Keratinocyte (primary cell): ENCODE data around the gene CARMIL1.

Experiments
- CTCF ChIP-seq, 3 experiments: IDR thresholded peaks in 1 of 3; conservative IDR thresholded peaks in 1 of 3; optimal IDR thresholded peaks in 1 of 3; 2 replicates in 2 of 3; 3 replicates in 1 of 3; pipeline versions ENCODE3 to v1.5.1; 2011; ENCODE audit warnings: low read length in 3 of 3, mild to moderate bottlenecking in 3 of 3, moderate library complexity in 2 of 3, control low read depth in 1 of 3, inconsistent platforms in 1 of 3; ENCODE audit not compliant: insufficient read depth in 2 of 3; ENCODE audit errors: extremely low read depth in 1 of 3
- EZH2 ChIP-seq: IDR thresholded peaks from one replicate; pipeline ENCODE4 v1.6.1; 2012; ENCODE audit warnings: inconsistent platforms, mild to moderate bottlenecking, low read length, moderate library complexity

GRCh38 chr6:25403150-25403549 lies 124.0 kb downstream of the CARMIL1 start:
- no peak for TF ChIP-seq CTCF (optimal IDR thresholded peaks at IDR 0.05 in 1 of 3, IDR thresholded peaks at IDR 0.05 in 1 of 3, conservative IDR thresholded peaks at IDR 0.05 in 1 of 3; ENCODE audit: extremely low read depth in 1 of 3, insufficient read depth in 2 of 3, low read length in 3 of 3)
- no peak for TF ChIP-seq EZH2
